Ascending aorta (tissue), 2 donors: ENCODE results near the gene LASP1NB.
"Not testable (repeated sequence)": the region's sequence is repeated elsewhere in the genome, so short reads cannot be mapped to it uniquely, and the experiment has no call there.

Experiments used
- DNase-seq, 2 donors: peaks; one replicate each; pipeline ENCODE4 v3.0.0-alpha.2; 2019; ENCODE audit warnings: low spot score in 2 of 2
- H3K27ac ChIP-seq, 2 donors: fragments of 200-600 bp; sonication (generic); one replicate each; pipeline ENCODE4 v1.5.1; 2016 to 2017; ENCODE audit warnings: mild to moderate bottlenecking in 1 of 2
- H3K27me3 ChIP-seq: fragments of 200-600 bp; sonication (generic); one replicate; pipeline ENCODE4 v1.5.1; 2017
- H3K36me3 ChIP-seq, 2 donors: fragments of 200-600 bp; sonication (generic); one replicate each; pipeline ENCODE4 v1.5.1; 2016
- H3K4me1 ChIP-seq, 2 donors: fragments of 200-600 bp; sonication (generic); one replicate each; pipeline ENCODE4 v1.5.1; 2016 to 2017; ENCODE audit warnings: mild to moderate bottlenecking in 1 of 2
- H3K4me3 ChIP-seq, 2 donors: fragments of 200-600 bp; sonication (generic); one replicate each; pipeline ENCODE4 v1.5.1; 2016 to 2017; ENCODE audit warnings: mild to moderate bottlenecking in 1 of 2
- H3K9me3 ChIP-seq, 2 donors: fragments of 200-600 bp; sonication (generic); one replicate each; pipeline ENCODE4 v1.5.1; 2016
- CTCF ChIP-seq, 3 experiments: fragments of 200-600 bp in 2 of 3; fragments of 450-650 bp in 1 of 3; sonication (generic) in 2 of 3; IDR thresholded peaks; one replicate each; pipeline ENCODE4 v1.5.1; 2016 to 2019; ENCODE audit warnings: antibody characterized with exemption in 3 of 3, mild to moderate bottlenecking in 1 of 3, moderate library complexity in 1 of 3
- intact Hi-C: fragments of 100-400 bp; cut with DNase I; formaldehyde crosslinking; loops from one replicate; pipeline ENCODE4 v1.15.1; 2023

LASP1NB gene

GRCh38 chr17:38907930-38908675 is 17.3 kb upstream of the LASP1NB start:
- Histone ChIP-seq H3K27ac (peak overlapping the region; percentile 16 to 24), H3K27me3 (no peaks in the 10 kb centered on the region), H3K9me3 (no peaks in the 10 kb centered on the region), H3K4me1 (peaks cover 3 to 31% of the 10 kb centered on the region in 2 donors), H3K36me3 (peaks cover 19 to 27% of the 10 kb centered on the region in 2 donors), H3K4me3 (no peak overlapping the region)
- intact Hi-C loops, result loop anchor here (10.0 kb wide), 1 partner anchor 57 kb away; the partner anchor contains the start of gene FBXO47
- no peak for DNase-seq
- no peak for TF ChIP-seq CTCF (IDR thresholded peaks at IDR 0.05)

- intact Hi-C loops, result loop anchor here (10.0 kb wide), 1 partner anchor 56 kb away; the partner anchor contains the start of gene FBXO47
- no peak for TF ChIP-seq CTCF (IDR thresholded peaks at IDR 0.05)
- no peak for DNase-seq
- Histone ChIP-seq H3K4me1 (peaks cover 3 to 31% of the 10 kb centered on the region in 2 donors), H3K9me3 (no peaks in the 10 kb centered on the region), H3K36me3 (peaks cover 12 to 21% of the 10 kb centered on the region in 2 donors), H3K4me3 (no peak overlapping the region), H3K27me3 (no peaks in the 10 kb centered on the region), H3K27ac (peak overlapping the region; percentile 16 to 24)
Measured at GRCh38 chr17:38908676-38909181, 16.7 kb upstream of the LASP1NB start.

- H3K4me1 ChIP-seq, result peaks cover 3 to 31% of the 10 kb centered on the region in 2 donors
- DNase-seq, result peak in 1 of 2 donors; percentile 31
- no peak overlapping the region for H3K4me3 ChIP-seq
- intact Hi-C loops, result no loop called here
- no peak overlapping the region for H3K27ac ChIP-seq
- no peak for TF ChIP-seq CTCF (IDR thresholded peaks at IDR 0.05)
- H3K36me3 ChIP-seq, result peaks cover 20 to 26% of the 10 kb centered on the region in 2 donors
- no peaks in the 10 kb centered on the region for H3K9me3 ChIP-seq
- no peaks in the 10 kb centered on the region for H3K27me3 ChIP-seq
Measured at GRCh38 chr17:38910325-38910724, 15.1 kb upstream of the LASP1NB start.

- no peaks in the 10 kb centered on the region for H3K27me3 ChIP-seq
- peaks cover 26 to 35% of the 10 kb centered on the region in 2 donors for H3K36me3 ChIP-seq
- H3K4me3 ChIP-seq, result no peak overlapping the region
- H3K27ac ChIP-seq, result peak overlapping the region; percentile 34 to 49
- H3K9me3 ChIP-seq, result no peaks in the 10 kb centered on the region
- H3K4me1 ChIP-seq, result peaks cover 3 to 25% of the 10 kb centered on the region in 2 donors
- DNase-seq, result peak in 1 of 2 donors; percentile 61
- TF ChIP-seq CTCF (IDR thresholded peaks at IDR 0.05), result no peak
- intact Hi-C loops, result no loop called here
Measured at GRCh38 chr17:38911081-38911730, 14.2 kb upstream of the LASP1NB start.

GRCh38 chr17:38911731-38912081 is 13.7 kb upstream of the LASP1NB start:
- intact Hi-C loops, H3K27me3 ChIP-seq, H3K4me3 ChIP-seq, H3K9me3 ChIP-seq: not testable (repeated sequence)
- peak in 1 of 2 donors; percentile 40 for DNase-seq
- Histone ChIP-seq H3K4me1 (peaks cover 3 to 22% of the 10 kb centered on the region in 2 donors), H3K27ac (peak overlapping the region; percentile 49 to 64), H3K36me3 (peaks cover 27 to 40% of the 10 kb centered on the region in 2 donors)
